ENCODE measurements around the gene BUD13. TPM values are rescaled to one million over a fixed set of nuclear protein-coding genes. Genes with fewer than 3 reads are reported as not detected.

BUD13 gene
- total RNA-seq, 1 experiment from 2014 or later = 22.9 TPM

GRCh38 chr11:116730601-116731000, 42.2 kb downstream of the BUD13 start:
- intact Hi-C loops (cut with micrococcal nuclease) = no loop called here
- Histone ChIP-seq H3K4me2 (ENCODE audit: low read length) (no peak overlapping the region), H3K9me3 (ENCODE audit: control insufficient read depth in 1 of 2, insufficient read depth in 1 of 2, low read depth in 1 of 2, low read length in 2 of 2) (no peaks in the 10 kb centered on the region), H4K20me1 (ENCODE audit: insufficient read depth) (no peaks in the 10 kb centered on the region), H3K4me3 (replicated peaks in 1 of 2; ENCODE audit: low read depth in 1 of 2, low read length in 2 of 2) (no peak overlapping the region), H3K9ac (ENCODE audit: low read length) (no peak overlapping the region), H3K27ac (ENCODE audit: low read depth, low read length) (no peak overlapping the region), H3K36me3 (ENCODE audit: control insufficient read depth in 1 of 2, insufficient read depth in 2 of 2, low read length in 2 of 2) (no peaks in the 10 kb centered on the region), H3K27me3 (ENCODE audit: insufficient read depth, low read length) (no peaks in the 10 kb centered on the region), H3K4me1 (ENCODE audit: control insufficient read depth in 1 of 2, insufficient read depth in 2 of 2, low read length in 2 of 2) (peaks cover 0 to 4% of the 10 kb centered on the region in 2 experiments; a peak in 1 of 4 replicates), H3K79me2 (ENCODE audit: insufficient read depth, low read length) (no peaks in the 10 kb centered on the region), H3K9me2 (ENCODE audit: insufficient read depth) (no peaks in the 10 kb centered on the region), H2AFZ (ENCODE audit: low read depth, low read length, poor library complexity, severe bottlenecking) (no peak overlapping the region)
- POLR2A ChIA-PET = no interaction called here
- no peak for DNase-seq (ENCODE audit: low read depth, low spot score)
- BruUV-seq (replicated peaks) = no TSS peak
- CTCF ChIA-PET = no interaction called here
- RAD21 ChIA-PET (ENCODE audit: low non-redundant PET in 1 of 2, low total read pairs in 2 of 2, uncharacterized antibody in 2 of 2, unreplicated experiment in 2 of 2) = no interaction called here
- ATAC-seq = no peak
- no peak for TF ChIP-seq POLR2A (IDR thresholded peaks at IDR 0.05; ENCODE audit: borderline replicate concordance, extremely low read depth, insufficient read depth, insufficient read length)
- TF ChIP-seq YY1 (IDR thresholded peaks at IDR 0.05; ENCODE audit: extremely low read depth, insufficient replicate concordance, low read depth, low read length) = no peak
- no peak for TF ChIP-seq CEBPB (IDR thresholded peaks at IDR 0.05; ENCODE audit: low read depth)
- no peak for TF ChIP-seq CTCF (IDR thresholded peaks at IDR 0.05 in 2 of 3, conservative IDR thresholded peaks at IDR 0.05 in 1 of 3; ENCODE audit: borderline replicate concordance in 1 of 3, insufficient read depth in 1 of 3, low read depth in 2 of 3, low read length in 2 of 3)
- TF ChIP-seq TCF7L2 (IDR thresholded peaks at IDR 0.05; ENCODE audit: borderline replicate concordance, extremely low read depth, insufficient read depth, insufficient read length) = no peak
- no peak for TF ChIP-seq FOSL1 (IDR thresholded peaks at IDR 0.05; ENCODE audit: low read depth)
- TF ChIP-seq ZNF274 (IDR thresholded peaks at IDR 0.05; ENCODE audit: low read depth, low read length) = no peak

GRCh38 chr11:116730241-116730561, 42.6 kb downstream of the BUD13 start:
- intact Hi-C loops (cut with micrococcal nuclease) = no loop called here
- H3K9ac ChIP-seq (ENCODE audit: low read length) = no peak overlapping the region
- POLR2A ChIA-PET = no interaction called here
- H4K20me1 ChIP-seq (ENCODE audit: insufficient read depth) = no peaks in the 10 kb centered on the region
- RAD21 ChIA-PET (ENCODE audit: low non-redundant PET in 1 of 2, low total read pairs in 2 of 2, uncharacterized antibody in 2 of 2, unreplicated experiment in 2 of 2) = no interaction called here
- H3K4me2 ChIP-seq (ENCODE audit: low read length) = no peak overlapping the region
- CTCF ChIA-PET = no interaction called here
- no peak overlapping the region for H3K27ac ChIP-seq (ENCODE audit: low read depth, low read length)
- peaks cover 0 to 4% of the 10 kb centered on the region in 2 experiments; a peak in 1 of 4 replicates for H3K4me1 ChIP-seq (ENCODE audit: control insufficient read depth in 1 of 2, insufficient read depth in 2 of 2, low read length in 2 of 2)
- no peak overlapping the region for H2AFZ ChIP-seq (ENCODE audit: low read depth, low read length, poor library complexity, severe bottlenecking)
- TF ChIP-seq EZH2 (IDR thresholded peaks at IDR 0.05) (no peak), SP1 (IDR thresholded peaks at IDR 0.05; ENCODE audit: low read depth) (no peak), ZBTB33 (IDR thresholded peaks at IDR 0.05; ENCODE audit: extremely low read depth, insufficient replicate concordance, low read length) (no peak), CEBPB (IDR thresholded peaks at IDR 0.05; ENCODE audit: low read depth) (no peak), TCF7L2 (IDR thresholded peaks at IDR 0.05; ENCODE audit: borderline replicate concordance, extremely low read depth, insufficient read depth, insufficient read length) (no peak), POLR2A (IDR thresholded peaks at IDR 0.05; ENCODE audit: borderline replicate concordance, extremely low read depth, insufficient read depth, insufficient read length) (no peak), ZNF274 (IDR thresholded peaks at IDR 0.05; ENCODE audit: low read depth, low read length) (no peak), SRF (IDR thresholded peaks at IDR 0.05; ENCODE audit: low read depth) (no peak), REST (IDR thresholded peaks at IDR 0.05; ENCODE audit: low read depth) (no peak), JUND (IDR thresholded peaks at IDR 0.05) (no peak)
- H3K9me2 ChIP-seq (ENCODE audit: insufficient read depth) = no peaks in the 10 kb centered on the region
- H3K79me2 ChIP-seq (ENCODE audit: insufficient read depth, low read length) = no peaks in the 10 kb centered on the region
- H3K27me3 ChIP-seq (ENCODE audit: insufficient read depth, low read length) = no peaks in the 10 kb centered on the region
- DNase-seq (ENCODE audit: low read depth, low spot score) (no peak), ATAC-seq (no peak)
- no TSS peak for BruUV-seq (replicated peaks)
- no peak overlapping the region for H3K4me3 ChIP-seq (replicated peaks in 1 of 2; ENCODE audit: low read depth in 1 of 2, low read length in 2 of 2)
- no peaks in the 10 kb centered on the region for H3K36me3 ChIP-seq (ENCODE audit: control insufficient read depth in 1 of 2, insufficient read depth in 2 of 2, low read length in 2 of 2)
- H3K9me3 ChIP-seq (ENCODE audit: control insufficient read depth in 1 of 2, insufficient read depth in 1 of 2, low read depth in 1 of 2, low read length in 2 of 2) = no peaks in the 10 kb centered on the region

Measured in HCT116 (cell line).